ENCODE results near the gene TRRAP. TPM values are rescaled to one million over a fixed set of nuclear protein-coding genes. Genes with fewer than 3 reads are reported as not detected.
"Not testable (repeated sequence)": the region's sequence is repeated elsewhere in the genome, so short reads cannot be mapped to it uniquely, and the experiment has no call there.

The TRRAP gene
- total RNA-seq, 1 experiment from 2014 or later, result 55.8 TPM

DNA sequence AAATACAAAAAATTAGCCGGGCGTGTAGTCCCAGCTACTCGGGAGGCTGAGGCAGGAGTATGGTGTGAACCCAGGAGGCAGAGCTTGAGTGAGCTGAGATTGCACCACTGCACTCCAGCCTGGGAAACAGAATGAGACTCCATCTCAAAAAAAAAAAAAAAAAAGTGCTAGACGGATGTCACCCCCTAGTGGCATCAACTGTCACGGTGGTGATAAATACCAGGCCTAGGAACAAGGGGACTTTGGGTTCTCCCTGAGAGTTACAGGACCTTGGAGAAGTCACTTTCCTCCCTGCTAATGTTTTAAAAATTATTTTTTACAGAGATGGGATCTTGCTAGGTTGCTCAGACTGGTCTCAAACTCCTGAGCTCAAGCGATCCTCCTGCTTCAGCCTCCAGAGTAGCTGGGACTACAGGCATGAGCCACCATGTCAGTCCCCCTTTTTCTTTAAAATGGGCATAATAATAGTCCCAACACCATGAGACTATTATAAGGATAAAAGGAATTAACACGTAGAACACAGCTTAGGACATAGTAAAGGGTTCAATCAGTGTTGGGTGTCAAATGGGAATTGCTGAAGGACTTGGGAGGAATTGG, 5.9 kb upstream of the TRRAP start:
- intact Hi-C loops (cut with micrococcal nuclease; ENCODE audit: unreplicated experiment), result loop anchor here (1.0 to 10.0 kb wide), 2 partner anchors 439 to 518 kb away; no protein-coding TSS in a partner anchor
- no peak overlapping the region for H3K4me3 ChIP-seq
- POLR2A ChIA-PET (ENCODE audit: unreplicated experiment), result interaction anchor here (0.7 kb wide), 1 partner anchor 335 kb away, joined by 3 read pairs; no protein-coding TSS in a partner anchor
- H3K4me2 ChIP-seq, result no peak overlapping the region
- H3K9me2 ChIP-seq (ENCODE audit: insufficient read depth), result no peaks in the 10 kb centered on the region
- no peak for TF ChIP-seq EZH2 (IDR thresholded peaks at IDR 0.05; ENCODE audit: low read depth)
- TF ChIP-seq, protein P1, sequence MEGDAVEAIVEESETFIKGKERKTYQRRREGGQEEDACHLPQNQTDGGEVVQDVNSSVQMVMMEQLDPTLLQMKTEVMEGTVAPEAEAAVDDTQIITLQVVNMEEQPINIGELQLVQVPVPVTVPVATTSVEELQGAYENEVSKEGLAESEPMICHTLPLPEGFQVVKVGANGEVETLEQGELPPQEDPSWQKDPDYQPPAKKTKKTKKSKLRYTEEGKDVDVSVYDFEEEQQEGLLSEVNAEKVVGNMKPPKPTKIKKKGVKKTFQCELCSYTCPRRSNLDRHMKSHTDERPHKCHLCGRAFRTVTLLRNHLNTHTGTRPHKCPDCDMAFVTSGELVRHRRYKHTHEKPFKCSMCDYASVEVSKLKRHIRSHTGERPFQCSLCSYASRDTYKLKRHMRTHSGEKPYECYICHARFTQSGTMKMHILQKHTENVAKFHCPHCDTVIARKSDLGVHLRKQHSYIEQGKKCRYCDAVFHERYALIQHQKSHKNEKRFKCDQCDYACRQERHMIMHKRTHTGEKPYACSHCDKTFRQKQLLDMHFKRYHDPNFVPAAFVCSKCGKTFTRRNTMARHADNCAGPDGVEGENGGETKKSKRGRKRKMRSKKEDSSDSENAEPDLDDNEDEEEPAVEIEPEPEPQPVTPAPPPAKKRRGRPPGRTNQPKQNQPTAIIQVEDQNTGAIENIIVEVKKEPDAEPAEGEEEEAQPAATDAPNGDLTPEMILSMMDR (conservative IDR thresholded peaks at IDR 0.05), result peak; percentile 61
- H3K36me3 ChIP-seq (ENCODE audit: low read depth), result no peaks in the 10 kb centered on the region
- H3K79me2 ChIP-seq (ENCODE audit: low read depth), result no peaks in the 10 kb centered on the region
- H4K20me1 ChIP-seq (ENCODE audit: insufficient read depth), result no peaks in the 10 kb centered on the region
- H2AFZ ChIP-seq, result no peak overlapping the region
- no peak overlapping the region for H3K27ac ChIP-seq
- no peaks in the 10 kb centered on the region for H3K9me3 ChIP-seq (ENCODE audit: insufficient read depth, low read depth)
- H3F3A ChIP-seq (ENCODE audit: insufficient read depth, low read depth), result peaks cover 7% of the 10 kb centered on the region; the same call in 1 of the 2 replicates
- peak in 1 of 2 experiments; percentile 26 for DNase-seq
- no peaks in the 10 kb centered on the region for H3K27me3 ChIP-seq (ENCODE audit: insufficient read depth, low read depth)
- H3K4me1 ChIP-seq (replicated peaks; ENCODE audit: insufficient read depth), result no peaks in the 10 kb centered on the region
- BruUV-seq (replicated peaks), result no TSS peak
- CTCF ChIA-PET, result interaction anchor here (0.5 to 1.0 kb wide), 9 partner anchors 31 to 758 kb away, joined by 3 to 9 read pairs (median 6); no protein-coding TSS in a partner anchor

DNA sequence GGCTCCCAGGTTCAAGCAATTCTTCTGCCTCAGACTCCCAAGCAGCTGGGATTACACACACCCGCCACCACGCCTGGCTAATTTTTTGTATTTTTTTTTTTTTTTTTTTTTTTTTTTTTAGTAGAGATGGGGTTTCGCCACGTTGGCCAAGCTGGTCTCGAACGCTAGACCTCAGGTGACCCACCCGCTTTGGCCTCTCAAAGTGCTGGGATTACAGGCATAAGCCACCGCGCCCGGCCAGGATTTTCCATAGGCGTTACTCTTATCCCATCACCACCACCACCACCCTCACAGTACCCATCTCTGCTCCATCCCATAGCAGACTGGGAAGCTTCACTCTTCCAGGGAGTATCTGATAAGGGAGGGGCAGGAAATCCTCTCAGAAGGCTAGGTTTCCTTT, 4.7 kb upstream of the TRRAP start:
- H3K27me3 ChIP-seq (ENCODE audit: insufficient read depth, low read depth); POLR2A ChIA-PET (ENCODE audit: unreplicated experiment): not testable (repeated sequence)

DNA sequence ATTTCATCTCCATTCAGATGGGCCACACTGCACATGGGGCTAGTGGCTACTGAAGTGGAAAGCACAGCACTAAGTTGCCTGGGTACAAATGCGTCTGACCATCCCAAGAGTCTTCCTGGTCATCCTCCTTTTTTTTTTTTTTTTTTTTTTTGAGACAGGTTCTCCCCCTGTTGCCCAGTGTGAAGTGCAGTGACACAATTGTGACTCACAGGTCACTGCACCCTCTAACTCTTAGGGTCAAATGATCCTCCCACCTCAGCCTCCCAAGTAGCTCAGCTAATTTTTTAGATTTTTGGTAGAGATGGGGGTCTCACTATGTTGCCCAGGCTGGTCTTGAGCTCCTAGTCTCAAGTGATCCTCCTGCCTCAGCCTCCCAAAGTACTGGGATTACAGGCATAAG, 3.4 kb upstream of the TRRAP start:
- intact Hi-C loops (cut with micrococcal nuclease; ENCODE audit: unreplicated experiment), result loop anchor here (5.0 to 10.0 kb wide), 2 partner anchors 33 to 520 kb away; no protein-coding TSS in a partner anchor

More for the DNA sequence above, 4.7 kb upstream of the TRRAP start:
- not testable (repeated sequence) for H3K4me1 ChIP-seq (replicated peaks; ENCODE audit: insufficient read depth); H3K27ac ChIP-seq; H4K20me1 ChIP-seq (ENCODE audit: insufficient read depth); H3K36me3 ChIP-seq (ENCODE audit: low read depth); H3K4me2 ChIP-seq; H3K9me3 ChIP-seq (ENCODE audit: insufficient read depth, low read depth); H2AFZ ChIP-seq; H3K79me2 ChIP-seq (ENCODE audit: low read depth); DNase-seq; BruUV-seq (replicated peaks); H3F3A ChIP-seq (ENCODE audit: insufficient read depth, low read depth); H3K9me2 ChIP-seq (ENCODE audit: insufficient read depth); H3K4me3 ChIP-seq
- CTCF ChIA-PET, result interaction anchor here (0.6 kb wide), 1 partner anchor 87 kb away, joined by 3 read pairs; no protein-coding TSS in a partner anchor
- intact Hi-C loops (cut with micrococcal nuclease; ENCODE audit: unreplicated experiment), result loop anchor here (10.0 kb wide), 1 partner anchor 519 kb away; no protein-coding TSS in a partner anchor

More for the DNA sequence above, 3.4 kb upstream of the TRRAP start:
- Histone ChIP-seq H3K4me1 (replicated peaks; ENCODE audit: insufficient read depth) (peaks cover 8% of the 10 kb centered on the region; the same call in 1 of the 2 replicates), H4K20me1 (ENCODE audit: insufficient read depth) (peaks cover 7% of the 10 kb centered on the region), H3K4me3 (no peak overlapping the region), H3K36me3 (ENCODE audit: low read depth) (no peaks in the 10 kb centered on the region), H2AFZ (no peak overlapping the region), H3K9me2 (ENCODE audit: insufficient read depth) (no peaks in the 10 kb centered on the region), H3K4me2 (no peak overlapping the region), H3K27ac (no peak overlapping the region), H3K27me3 (ENCODE audit: insufficient read depth, low read depth) (no peaks in the 10 kb centered on the region), H3F3A (ENCODE audit: insufficient read depth, low read depth) (no peaks in the 10 kb centered on the region), H3K9me3 (ENCODE audit: insufficient read depth, low read depth) (no peaks in the 10 kb centered on the region), H3K79me2 (ENCODE audit: low read depth) (peaks cover 10% of the 10 kb centered on the region)
- TF ChIP-seq EZH2 (IDR thresholded peaks at IDR 0.05; ENCODE audit: low read depth), result no peak
- TF ChIP-seq, protein P1 (conservative IDR thresholded peaks at IDR 0.05), result no peak
- POLR2A ChIA-PET (ENCODE audit: unreplicated experiment), result no interaction called here
- DNase-seq, result no peak
- CTCF ChIA-PET, result interaction anchor here (0.7 kb wide), 1 partner anchor 500 kb away, joined by 8 read pairs; no protein-coding TSS in a partner anchor
- BruUV-seq (replicated peaks), result no TSS peak
